Measurements from ENCODE around the gene RALGAPA1.

DNA sequence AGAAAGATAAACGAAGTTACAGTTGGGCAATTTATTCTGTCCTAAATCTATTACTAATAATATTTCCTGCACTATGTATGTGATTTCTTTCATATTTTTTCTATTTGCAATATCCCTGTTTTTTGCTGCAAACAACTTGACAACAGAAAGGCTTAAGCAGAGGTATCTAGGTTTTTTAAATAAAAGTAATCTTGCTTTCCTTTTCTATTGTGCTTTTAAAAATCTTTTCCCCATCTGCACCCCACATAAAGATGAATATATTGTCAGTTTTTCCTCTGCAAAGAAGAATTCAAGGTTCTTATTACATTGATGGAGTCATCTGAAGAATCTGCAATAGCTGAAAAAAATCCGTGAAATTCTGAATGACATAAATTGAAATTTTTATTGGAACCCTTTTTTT, 502 bp upstream of the RALGAPA1 start:
- TF ChIP-seq, protein P1, sequence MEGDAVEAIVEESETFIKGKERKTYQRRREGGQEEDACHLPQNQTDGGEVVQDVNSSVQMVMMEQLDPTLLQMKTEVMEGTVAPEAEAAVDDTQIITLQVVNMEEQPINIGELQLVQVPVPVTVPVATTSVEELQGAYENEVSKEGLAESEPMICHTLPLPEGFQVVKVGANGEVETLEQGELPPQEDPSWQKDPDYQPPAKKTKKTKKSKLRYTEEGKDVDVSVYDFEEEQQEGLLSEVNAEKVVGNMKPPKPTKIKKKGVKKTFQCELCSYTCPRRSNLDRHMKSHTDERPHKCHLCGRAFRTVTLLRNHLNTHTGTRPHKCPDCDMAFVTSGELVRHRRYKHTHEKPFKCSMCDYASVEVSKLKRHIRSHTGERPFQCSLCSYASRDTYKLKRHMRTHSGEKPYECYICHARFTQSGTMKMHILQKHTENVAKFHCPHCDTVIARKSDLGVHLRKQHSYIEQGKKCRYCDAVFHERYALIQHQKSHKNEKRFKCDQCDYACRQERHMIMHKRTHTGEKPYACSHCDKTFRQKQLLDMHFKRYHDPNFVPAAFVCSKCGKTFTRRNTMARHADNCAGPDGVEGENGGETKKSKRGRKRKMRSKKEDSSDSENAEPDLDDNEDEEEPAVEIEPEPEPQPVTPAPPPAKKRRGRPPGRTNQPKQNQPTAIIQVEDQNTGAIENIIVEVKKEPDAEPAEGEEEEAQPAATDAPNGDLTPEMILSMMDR (IDR thresholded peaks at IDR 0.05; ENCODE audit: low read length) = no peak
- TF ChIP-seq EZH2phosphoT487 (IDR thresholded peaks at IDR 0.05; ENCODE audit: low read length) (no peak), EZH2 (optimal IDR thresholded peaks at IDR 0.05; ENCODE audit: low read depth, low read length) (no peak)

Measured in MM.1S (cell line).